HG03097 (cell line): ENCODE data around the gene KRT9.
"Not testable (repeated sequence)": the region's sequence is repeated elsewhere in the genome, so short reads cannot be mapped to it uniquely, and the experiment has no call there.

Experiments
- ATAC-seq: cut with Tn5 transposase; IDR thresholded peaks from one replicate; pipeline ENCODE4 v1.9.1; 2021; ENCODE audit not compliant: unreplicated experiment, low FRiP score

KRT9 gene

DNA sequence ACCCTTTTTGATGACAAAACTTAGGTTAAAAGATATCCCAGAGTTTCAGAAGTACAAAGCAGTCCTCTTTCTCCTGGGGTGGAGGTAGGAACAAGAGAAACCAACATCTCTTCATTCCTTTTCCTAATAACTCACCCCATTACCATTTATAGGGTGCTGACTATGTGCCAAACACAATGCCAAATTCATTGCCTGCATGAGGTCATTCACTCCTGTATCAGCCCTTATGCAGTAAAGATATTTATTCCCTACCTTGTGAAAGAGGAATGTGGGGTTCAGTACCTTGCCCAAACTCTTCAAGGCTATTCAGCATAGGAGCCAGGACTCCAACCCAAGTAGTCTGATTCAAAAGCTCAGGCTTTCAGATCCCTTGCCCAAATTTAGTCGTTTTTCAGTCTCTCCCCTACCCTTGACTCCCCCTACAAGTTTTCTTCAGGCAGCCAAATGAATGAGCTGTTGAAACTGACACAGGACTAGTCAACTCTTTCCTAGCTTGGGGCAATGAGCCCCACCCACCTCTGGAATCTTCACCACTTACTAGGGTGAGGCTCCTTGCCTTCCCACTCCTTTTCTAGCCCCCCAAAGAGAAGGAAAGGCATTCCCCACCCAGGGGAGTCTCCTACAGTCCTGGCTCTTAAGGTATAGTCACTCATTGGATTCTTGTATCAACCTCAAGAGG is 9.0 kb upstream of the KRT9 start:
- ATAC-seq, result no peak

- ATAC-seq, result no peak
Measured at GRCh38 chr17:41580244-41580575, 8.4 kb upstream of the KRT9 start.

DNA sequence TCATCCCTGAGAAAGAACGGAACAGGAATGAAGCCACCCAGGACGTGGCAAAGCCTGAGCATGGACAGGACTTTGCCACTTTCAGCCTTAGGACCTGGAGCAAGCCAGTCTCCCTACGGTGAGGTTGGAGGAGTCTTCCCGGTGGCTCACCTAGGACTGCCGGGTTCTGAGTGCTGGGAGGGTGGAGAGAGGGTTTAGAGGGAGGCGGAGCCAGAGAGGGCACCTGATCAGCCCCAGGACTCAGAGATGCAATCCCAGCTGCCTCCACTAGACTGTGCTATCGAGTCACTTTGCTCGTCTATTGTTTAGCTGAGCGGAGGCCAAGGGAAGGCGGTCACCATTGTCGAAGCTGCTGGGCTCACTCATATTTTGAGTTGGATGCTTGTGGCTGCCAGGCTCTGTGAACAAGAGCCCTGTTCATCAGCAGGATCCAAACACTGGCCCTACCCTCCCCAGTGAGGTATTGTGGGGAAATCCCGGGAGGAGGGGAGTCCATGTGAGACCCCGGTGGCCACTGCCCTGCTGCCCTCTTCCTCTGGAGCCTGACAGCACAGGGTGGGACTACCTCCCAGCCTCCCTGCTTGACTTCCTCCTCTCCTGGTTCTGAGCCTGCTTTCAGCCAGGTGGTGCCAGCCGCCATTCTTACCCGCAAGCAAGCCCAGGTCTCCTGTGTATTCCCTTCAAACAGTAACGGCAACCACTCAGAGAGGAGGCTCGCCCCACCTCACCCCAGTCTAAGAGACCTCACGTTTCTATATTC is 7.8 kb upstream of the KRT9 start:
- ATAC-seq, result no peak

GRCh38 chr17:41578971-41579370 is 7.1 kb upstream of the KRT9 start:
- no peak for ATAC-seq

GRCh38 chr17:41578538-41578937 is 6.7 kb upstream of the KRT9 start:
- no peak for ATAC-seq

- not testable (repeated sequence) for ATAC-seq
Measured at GRCh38 chr17:41576740-41577139, 4.9 kb upstream of the KRT9 start.

DNA sequence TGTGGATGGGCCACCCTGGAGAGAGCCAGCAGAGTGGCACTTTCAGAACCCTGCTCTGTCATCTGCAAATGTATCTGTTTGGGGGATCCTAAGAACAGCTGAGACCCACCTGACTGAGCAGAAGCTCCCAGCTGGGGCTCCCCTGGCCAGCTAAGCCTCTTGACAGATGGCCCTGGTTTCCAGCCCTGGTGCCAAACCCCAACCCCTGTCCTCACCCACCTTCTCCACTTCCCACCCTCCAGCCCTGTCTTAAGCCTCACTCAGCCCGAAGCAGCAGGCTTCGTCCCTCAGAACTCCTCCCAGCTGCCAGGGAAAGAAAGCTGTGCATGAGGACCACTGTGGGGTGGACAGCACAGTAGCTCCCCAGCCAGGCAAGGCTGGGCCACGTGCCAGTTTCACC is 3.5 kb upstream of the KRT9 start:
- no peak for ATAC-seq

DNA sequence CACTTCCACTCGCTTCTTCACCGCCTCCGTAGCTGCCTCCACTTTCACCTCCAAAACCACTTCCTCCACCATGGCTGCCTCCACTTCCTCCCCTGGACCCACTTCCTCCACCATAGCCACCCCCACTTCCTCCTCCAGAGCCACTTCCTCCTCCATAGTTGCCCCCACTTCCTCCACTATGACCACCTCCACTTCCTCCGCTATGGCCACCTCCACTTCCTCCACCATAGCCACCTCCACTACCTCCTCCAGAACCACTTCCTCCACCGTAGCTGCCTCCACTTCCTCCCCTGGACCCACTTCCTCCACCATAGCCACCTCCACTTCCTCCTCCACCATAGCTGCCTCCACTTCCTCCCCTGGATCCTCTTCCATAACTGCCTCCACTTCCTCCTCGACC is 4.5 kb downstream of the KRT9 start:
- no peak for ATAC-seq

DNA sequence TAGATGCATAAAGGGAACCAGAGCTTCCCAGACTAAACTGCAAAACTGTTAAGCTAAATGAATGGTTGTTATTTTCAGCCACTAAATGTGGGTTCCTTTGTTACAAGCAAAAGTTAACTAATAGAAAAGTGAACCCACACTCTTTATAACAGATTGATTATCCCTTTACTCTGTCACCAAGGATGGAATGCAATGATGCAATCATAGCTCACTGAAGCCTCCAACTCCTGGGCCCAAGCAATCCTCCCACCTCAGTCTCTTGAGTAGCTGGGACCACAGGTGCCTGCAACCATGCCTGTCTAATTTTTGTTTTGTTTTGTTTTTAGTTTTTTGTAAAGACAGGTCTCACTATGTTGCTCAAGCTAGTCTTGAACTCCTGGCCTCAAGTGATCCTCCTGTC is 6.5 kb downstream of the KRT9 start:
- no peak for ATAC-seq

- ATAC-seq, result no peak
Measured at GRCh38 chr17:41563607-41564170, 8.2 kb downstream of the KRT9 start.

- no peak for ATAC-seq
Measured at GRCh38 chr17:41561554-41561953, 10.3 kb downstream of the KRT9 start.

- ATAC-seq, result no peak
Measured at GRCh38 chr17:41559548-41559947, 12.3 kb downstream of the KRT9 start.

GRCh38 chr17:41556931-41557330 is 14.9 kb downstream of the KRT9 start:
- ATAC-seq, result no peak

DNA sequence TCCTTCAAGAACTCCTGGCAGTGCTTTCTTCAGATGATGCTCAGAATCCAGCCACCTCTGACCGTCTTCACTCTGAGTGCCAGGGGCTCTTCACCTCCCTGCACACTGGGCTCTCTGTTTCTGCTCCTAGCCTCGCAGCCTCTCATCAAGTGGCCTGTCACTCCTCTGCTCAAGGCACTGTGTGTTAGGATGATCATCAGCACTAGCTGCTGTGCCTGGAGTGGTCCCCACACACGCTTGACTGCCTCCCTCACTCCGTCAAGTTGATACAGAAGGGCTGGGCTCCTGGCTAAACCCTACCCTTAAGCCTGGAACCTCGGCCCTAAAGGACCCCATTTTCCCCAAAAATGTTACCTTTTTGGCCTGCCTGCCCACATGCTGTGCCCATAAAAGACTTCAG is 15.6 kb downstream of the KRT9 start:
- no peak for ATAC-seq

DNA sequence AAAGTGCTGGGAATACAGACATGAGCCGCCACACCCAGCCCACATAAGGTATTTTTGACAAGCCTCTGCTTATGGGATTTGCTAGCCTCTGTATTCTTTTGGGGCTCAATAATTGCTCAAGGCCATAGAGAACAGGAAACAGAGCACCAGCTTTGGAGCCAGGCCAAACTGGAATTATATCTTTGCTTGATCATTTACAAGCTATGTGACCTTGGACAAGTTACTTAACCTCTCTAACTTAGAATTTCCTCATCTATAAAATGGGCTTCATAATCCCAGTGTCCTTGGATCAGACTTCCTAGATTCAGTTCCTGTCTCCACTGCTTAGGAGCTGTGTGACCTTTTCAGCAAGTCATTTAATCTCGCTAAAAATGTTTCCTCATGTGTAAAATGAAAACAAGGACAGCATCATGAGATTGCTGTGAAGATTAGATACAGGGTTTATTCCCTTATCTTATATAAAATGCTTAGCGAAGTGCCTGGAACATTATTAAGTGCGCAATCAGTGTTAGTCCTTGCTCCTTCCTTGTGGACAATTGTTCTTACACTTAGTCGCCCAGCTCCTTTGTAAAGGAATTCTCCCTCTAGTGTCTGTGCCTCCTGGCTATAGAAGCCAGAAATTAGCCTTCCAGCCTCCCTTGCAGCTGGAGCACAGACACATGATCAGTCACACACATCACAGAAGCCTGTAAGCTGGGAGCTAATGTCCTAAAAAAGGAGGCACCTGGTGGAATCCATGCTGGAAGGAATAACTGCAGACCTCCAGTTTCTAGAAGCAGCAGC is 16.6 kb downstream of the KRT9 start:
- ATAC-seq, result no peak

DNA sequence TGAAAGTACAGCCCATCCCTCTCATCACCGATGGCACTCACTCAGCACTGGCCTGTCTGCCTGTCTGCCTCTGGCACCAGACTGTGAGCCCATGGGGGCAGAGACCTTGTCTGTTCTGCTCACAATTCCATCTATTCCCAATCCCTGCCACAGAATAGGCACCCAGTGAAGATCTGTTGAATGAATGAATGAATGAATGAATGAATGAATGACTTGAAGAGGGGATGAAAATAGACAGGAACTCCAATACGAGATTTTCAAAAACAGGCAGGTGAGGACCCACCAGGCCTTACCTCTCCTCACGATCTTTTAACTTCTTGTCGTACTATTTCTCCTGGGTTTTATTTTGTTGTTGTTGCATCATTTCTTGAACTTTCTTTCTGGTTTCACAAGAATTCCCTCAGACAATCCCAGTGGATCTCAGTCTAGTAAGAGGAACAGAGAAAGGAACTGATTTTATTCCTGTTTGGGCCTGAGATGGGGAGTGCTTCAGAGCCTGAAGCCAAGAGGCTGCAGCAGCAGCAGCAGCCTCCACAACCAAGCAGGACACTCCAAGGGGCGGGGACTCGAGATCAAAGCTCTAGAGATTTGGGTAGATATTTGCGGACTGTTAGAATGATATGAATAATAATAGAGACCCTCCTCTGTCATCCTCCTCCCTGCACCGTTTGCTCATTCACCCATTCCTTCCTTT is 17.7 kb downstream of the KRT9 start:
- no peak for ATAC-seq

- no peak for ATAC-seq
Measured at GRCh38 chr17:41553176-41553575, 18.7 kb downstream of the KRT9 start.

- ATAC-seq, result no peak
Measured at GRCh38 chr17:41552455-41552854, 19.4 kb downstream of the KRT9 start.

DNA sequence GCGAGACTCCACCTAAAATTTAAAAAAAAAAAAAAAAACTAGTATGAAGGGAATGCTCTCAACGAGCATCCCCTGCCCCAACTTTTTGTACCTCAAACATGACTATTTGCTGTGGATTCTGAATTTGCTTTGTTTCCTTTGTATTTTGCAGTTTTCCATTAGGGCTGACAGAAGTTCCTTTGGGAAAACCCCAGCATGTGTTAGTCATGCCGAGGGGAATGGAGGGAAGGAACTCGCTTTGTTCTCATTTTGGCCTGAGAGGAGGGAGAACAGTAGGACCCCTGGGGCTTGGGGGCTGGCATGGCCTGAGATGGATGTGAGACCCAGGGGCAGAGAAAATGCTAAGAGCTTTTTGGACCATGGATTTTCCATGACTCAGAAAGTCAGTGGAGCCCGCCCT is 20.5 kb downstream of the KRT9 start:
- ATAC-seq, result no peak

GRCh38 chr17:41549596-41550039 is 22.2 kb downstream of the KRT9 start:
- no peak for ATAC-seq
